GM23338 (cell line): ENCODE measurements around the gene RAP1B.

ENCODE experiments used
- CREB1 ChIP-seq: fragments of 250-450 bp; sonication (Bioruptor Pico); IDR thresholded peaks from 2 replicates; pipeline ENCODE4 v1.5.0; 2020; ENCODE audit warnings: low read depth, mild to moderate bottlenecking, moderate library complexity
- EZH2 ChIP-seq: fragments of 200-600 bp; sonication (generic); IDR thresholded peaks from one replicate; pipeline ENCODE4 v1.8.0; 2017; ENCODE audit warnings: antibody characterized with exemption, mild to moderate bottlenecking, low read depth; ENCODE audit not compliant: unreplicated experiment
- EZH2phosphoT487 ChIP-seq: fragments of 200-600 bp; sonication (generic); IDR thresholded peaks from one replicate; pipeline ENCODE4 v1.8.1; 2018; ENCODE audit warnings: antibody characterized with exemption; ENCODE audit not compliant: unreplicated experiment
- JUNB ChIP-seq: IDR thresholded peaks from one replicate; pipeline ENCODE4 v1.6.1; 2016; ENCODE audit warnings: antibody characterized with exemption; ENCODE audit not compliant: unreplicated experiment
- NANOG ChIP-seq: IDR thresholded peaks from 2 replicates; pipeline ENCODE4 v1.6.1; 2016; ENCODE audit warnings: antibody characterized with exemption, borderline replicate concordance
- POLR2AphosphoS5 ChIP-seq: IDR thresholded peaks from 2 replicates; pipeline ENCODE4 v1.6.1; 2016; ENCODE audit warnings: antibody characterized with exemption, low read depth
- REST ChIP-seq: IDR thresholded peaks from one replicate; pipeline ENCODE4 v1.6.1; 2018; ENCODE audit warnings: antibody characterized with exemption; ENCODE audit not compliant: unreplicated experiment
- STAT1 ChIP-seq: IDR thresholded peaks from one replicate; pipeline ENCODE4 v1.6.1; 2016; ENCODE audit warnings: antibody characterized with exemption; ENCODE audit not compliant: unreplicated experiment
- ZNF331 ChIP-seq: fragments of 250-450 bp; sonication (Bioruptor Pico); IDR thresholded peaks from 2 replicates; pipeline ENCODE4 v1.5.0; 2020; ENCODE audit warnings: low read depth, mild to moderate bottlenecking, moderate library complexity
- TF ChIP-seq, protein P1 (sequence below), 2 experiments: fragments of 200-600 bp in 1 of 2; sonication (generic) in 1 of 2; conservative IDR thresholded peaks; 2 replicates each; pipeline versions ENCODE4 v1.5.1 to v1.6.1; 2016 to 2017; ENCODE audit warnings: antibody characterized with exemption in 2 of 2, low read depth in 2 of 2, mild to moderate bottlenecking in 2 of 2, moderate library complexity in 1 of 2

DNA sequence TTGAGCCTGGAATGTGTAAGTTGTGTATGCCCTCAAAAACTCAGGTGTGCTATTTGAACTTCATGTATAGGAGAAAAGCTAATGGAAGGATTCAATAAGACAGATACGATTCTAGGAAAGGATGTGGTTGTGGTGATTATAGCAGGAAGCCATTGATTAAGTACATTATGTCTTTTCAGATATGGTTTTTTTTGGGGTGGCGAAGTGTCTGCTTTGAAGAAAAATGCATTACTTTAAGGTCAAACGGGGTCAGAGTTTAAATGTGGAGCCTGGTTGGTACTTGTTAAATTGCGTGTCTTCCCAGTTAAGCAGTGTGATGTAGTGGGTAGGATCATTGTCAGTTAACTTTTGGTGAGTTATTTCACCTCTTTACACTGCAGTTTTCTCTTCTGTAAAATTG, 63.1 kb downstream of the RAP1B start:
- TF ChIP-seq EZH2 (no peak), POLR2AphosphoS5 (no peak), CREB1 (CRISPR knock-in tag) (no peak), EZH2phosphoT487 (no peak), JUNB (no peak), REST (no peak), STAT1 (no peak), ZNF331 (CRISPR knock-in tag) (no peak), NANOG (no peak)
- TF ChIP-seq, protein P1, sequence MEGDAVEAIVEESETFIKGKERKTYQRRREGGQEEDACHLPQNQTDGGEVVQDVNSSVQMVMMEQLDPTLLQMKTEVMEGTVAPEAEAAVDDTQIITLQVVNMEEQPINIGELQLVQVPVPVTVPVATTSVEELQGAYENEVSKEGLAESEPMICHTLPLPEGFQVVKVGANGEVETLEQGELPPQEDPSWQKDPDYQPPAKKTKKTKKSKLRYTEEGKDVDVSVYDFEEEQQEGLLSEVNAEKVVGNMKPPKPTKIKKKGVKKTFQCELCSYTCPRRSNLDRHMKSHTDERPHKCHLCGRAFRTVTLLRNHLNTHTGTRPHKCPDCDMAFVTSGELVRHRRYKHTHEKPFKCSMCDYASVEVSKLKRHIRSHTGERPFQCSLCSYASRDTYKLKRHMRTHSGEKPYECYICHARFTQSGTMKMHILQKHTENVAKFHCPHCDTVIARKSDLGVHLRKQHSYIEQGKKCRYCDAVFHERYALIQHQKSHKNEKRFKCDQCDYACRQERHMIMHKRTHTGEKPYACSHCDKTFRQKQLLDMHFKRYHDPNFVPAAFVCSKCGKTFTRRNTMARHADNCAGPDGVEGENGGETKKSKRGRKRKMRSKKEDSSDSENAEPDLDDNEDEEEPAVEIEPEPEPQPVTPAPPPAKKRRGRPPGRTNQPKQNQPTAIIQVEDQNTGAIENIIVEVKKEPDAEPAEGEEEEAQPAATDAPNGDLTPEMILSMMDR (conservative IDR thresholded peaks at IDR 0.05; ENCODE audit: low read depth in 2 of 2), result no peak
